NCI-H2029 treated with DMSO at 0.1 percent for 48 hours (cell line): ENCODE results near the gene MAGOH.
A peak's percentile ranks its signal among the peaks of the same experiment; 100 is the strongest.
"Not testable (repeated sequence)": the region's sequence is repeated elsewhere in the genome, so short reads cannot be mapped to it uniquely, and the experiment has no call there.

ENCODE experiments used
- DNase-seq: peaks from one replicate; lab custom pipeline; 2025; lab: John Stamatoyannopoulos, UW

MAGOH gene

DNA sequence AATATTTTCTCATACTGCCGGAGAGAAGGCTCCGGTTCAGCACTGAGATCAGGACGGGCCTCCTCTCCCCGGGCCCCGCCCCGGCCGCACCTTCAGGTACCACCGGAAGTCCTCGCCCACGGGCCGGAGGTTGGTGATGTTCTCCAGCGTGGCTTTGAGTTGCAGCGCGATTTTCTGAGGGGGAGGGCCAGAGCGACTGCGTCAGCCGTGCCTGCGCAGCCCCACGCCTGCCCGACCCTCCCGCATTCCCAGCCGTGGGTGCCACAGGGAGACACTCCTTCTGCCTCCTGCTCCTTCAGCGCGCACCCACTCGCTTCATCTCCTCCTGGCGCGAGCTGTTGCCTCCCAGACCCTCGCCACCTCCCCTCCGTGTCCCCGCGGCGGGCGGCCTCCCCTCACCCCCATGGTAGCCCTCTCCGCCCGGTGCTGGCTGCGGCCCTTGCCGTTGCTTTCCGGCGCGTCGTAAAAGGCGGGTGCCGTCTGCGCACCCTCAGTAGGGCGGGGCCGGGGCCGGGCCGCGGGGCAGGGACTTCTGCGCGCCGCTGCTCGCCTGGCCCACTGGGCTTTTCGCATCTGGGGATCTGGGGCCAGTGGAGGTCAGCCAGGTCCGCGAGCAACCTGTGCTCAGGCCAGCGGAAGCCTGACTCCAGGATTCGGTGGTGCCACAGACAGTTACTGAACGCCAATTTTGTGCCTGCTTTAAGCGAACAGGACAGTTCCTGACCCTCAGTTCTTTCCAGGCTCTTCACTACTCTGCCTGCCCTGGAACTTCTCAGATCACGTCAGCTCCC, 18.0 kb downstream of the MAGOH start, which contains the start of gene CZIB:
Gene CZIB, minus strand, starts transcription at position 464 of the 791 bp plus-strand sequence. Its CDS starts 59 bp downstream, at position 405.
- DNase-seq, result peak; percentile 93

DNA sequence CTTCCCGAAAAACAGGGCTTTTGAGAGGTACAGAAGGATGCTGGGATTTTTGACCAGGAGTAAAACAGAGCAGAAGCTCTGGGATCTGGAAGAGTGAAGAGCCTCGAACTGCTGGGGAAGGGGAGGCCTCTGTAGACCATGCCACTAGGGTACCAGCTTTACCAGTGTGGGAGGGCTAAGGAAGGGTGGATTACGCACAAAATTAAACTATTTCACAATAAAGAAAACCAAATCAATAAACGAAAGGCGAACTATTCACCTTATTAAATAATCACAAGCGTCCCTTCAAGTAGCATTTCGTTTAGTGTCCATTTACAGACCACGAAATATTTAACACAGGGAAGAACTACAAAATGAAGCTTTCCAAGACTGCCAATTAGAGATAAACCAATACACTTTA, 18.6 kb downstream of the MAGOH start:
- no peak for DNase-seq

- no peak for DNase-seq
These were observed 20.1 kb downstream of the MAGOH start for GRCh38 chr1:53218201-53218600.

GRCh38 chr1:53214376-53214940, 23.9 kb downstream of the MAGOH start:
- DNase-seq, result no peak

GRCh38 chr1:53210954-53211353, 27.4 kb downstream of the MAGOH start:
- no peak for DNase-seq

GRCh38 chr1:53210352-53210751, 28.0 kb downstream of the MAGOH start:
- no peak for DNase-seq

GRCh38 chr1:53207726-53208125, 30.6 kb downstream of the MAGOH start:
- DNase-seq, result no peak

GRCh38 chr1:53206735-53207379, 31.5 kb downstream of the MAGOH start:
- DNase-seq, result no peak

DNA sequence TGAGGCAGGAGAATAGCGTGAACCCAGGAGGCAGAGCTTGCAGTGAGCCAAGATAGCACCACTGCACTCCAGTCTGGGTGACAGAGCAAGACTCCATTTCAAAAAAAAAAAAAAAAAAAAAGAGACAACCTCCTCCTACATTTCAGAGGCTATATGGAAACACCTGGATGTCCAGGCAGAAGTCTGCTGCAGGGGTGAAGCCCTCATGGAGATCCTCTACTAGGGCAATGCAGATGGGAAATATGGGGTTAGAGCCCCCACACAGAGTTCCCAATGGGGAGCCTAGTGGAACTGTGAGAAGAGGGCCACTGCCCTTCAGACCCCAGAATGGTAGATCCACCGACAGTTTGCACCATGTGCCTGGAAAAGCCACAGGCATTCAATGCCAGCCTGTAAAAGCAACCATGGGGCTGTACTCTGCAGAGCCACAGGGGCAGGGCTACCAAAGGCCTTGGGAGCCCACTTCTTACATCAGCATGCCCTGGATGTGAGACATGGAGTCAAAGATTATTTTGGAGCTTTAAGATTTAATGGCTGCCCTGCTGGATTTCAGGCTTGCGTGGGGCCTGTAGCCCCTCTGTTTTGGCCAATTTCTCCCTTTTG, 32.1 kb downstream of the MAGOH start:
- DNase-seq, result not testable (repeated sequence)

GRCh38 chr1:53205496-53205895, 32.8 kb downstream of the MAGOH start:
- DNase-seq, result not testable (repeated sequence)

GRCh38 chr1:53203466-53203865, 34.9 kb downstream of the MAGOH start:
- DNase-seq, result no peak

GRCh38 chr1:53198241-53198651, 40.1 kb downstream of the MAGOH start:
- no peak for DNase-seq

- DNase-seq, result no peak
These were observed 40.8 kb downstream of the MAGOH start for GRCh38 chr1:53197291-53198200.

DNA sequence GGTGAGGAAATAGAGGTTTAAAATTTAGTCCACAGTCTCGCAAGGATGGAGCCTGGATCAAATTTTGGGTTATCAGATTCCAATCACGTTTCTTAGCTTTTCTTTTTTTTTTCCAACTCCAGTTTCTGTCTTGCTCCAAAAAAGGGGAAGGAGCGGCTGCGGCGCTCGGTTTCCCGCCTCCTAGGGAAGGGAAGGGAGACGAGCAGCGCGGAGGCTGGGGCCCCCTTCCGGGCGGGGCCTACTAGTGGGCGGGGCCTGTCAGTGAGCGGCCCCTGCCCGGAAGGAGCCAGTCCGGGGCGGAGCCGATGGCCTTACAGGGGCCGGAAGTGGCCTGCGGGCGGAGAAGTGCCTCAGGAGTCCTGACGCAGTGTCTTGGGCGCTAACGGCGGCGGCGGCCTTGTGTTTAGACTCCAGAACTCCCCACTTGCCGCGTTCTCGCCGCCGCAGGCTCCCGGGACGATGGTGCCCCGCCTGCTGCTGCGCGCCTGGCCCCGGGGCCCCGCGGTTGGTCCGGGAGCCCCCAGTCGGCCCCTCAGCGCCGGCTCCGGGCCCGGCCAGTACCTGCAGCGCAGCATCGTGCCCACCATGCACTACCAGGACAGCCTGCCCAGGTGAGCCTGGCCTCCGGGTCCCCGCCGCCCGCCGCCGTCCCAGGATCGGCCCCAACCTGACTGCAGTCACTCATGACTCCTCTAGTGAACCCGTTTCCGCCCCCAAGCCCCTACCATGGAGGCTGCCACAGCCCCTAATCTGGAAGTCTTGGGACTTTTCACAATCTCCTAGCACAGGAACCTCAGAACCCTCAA, 41.6 kb downstream of the MAGOH start, which contains the start of gene CPT2:
Gene CPT2, plus strand, starts transcription at position 340 of the 806 bp plus-strand sequence. Its CDS starts 120 bp downstream, at position 460.
- peak; percentile 85 for DNase-seq

DNA sequence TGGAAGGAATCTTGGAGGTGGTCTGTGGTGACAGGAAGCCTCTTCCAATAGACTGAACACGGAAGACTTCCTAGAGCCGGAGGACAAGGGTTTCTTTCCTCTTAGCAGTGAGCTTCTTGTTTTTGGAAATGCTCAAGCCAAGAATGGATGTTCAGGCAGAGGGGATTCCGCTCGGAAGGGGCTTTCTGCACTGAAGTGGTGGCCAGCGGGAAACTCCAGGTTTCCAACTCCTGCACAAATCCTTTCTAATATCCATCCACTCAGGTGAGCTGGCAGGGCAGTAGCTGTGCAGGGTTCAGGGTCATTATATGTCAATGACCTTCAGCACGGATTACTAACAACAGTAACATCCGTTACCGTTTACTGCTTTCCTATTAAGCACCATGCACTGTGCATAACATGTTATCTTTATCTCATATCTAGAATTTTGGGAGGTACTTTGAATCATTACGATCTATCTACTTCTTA, 42.3 kb downstream of the MAGOH start:
- peak; percentile 78 for DNase-seq

DNA sequence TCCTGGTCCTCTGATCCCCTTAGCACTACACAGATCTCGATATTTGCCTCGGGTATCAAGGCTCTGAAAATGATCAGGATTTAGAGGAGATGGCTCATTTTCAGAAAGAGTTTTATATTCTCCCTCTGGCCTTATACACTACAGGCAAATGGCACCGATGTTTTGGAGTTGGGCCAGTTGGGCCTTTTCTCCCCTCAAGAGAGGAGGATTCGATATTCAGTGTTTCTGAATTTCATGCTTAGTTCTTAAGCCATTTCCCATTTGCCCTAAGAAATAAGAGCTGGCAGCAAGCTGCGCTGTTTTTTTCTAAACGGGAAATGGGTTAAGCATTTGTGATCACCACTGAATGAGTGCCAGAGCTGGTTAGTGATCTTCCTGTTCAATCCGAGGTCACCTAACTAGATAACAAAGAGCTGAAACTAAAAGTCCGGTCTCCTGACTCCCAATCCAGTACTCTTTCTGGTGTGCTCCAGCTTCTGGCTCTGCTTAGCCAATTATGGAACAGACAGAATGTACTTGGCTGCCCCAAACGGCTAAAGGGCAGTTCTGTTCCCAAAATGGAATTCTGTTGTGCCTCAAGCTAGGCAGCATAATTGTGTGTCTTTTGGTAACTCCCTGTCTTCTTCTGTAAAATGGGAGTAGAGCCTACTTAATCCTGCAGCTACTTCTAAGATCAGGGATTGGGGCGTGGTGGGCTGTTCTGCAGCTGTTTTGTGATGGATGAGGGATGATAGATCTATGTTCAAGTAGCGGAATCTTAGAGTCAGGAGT, 42.9 kb downstream of the MAGOH start:
- no peak for DNase-seq

DNA sequence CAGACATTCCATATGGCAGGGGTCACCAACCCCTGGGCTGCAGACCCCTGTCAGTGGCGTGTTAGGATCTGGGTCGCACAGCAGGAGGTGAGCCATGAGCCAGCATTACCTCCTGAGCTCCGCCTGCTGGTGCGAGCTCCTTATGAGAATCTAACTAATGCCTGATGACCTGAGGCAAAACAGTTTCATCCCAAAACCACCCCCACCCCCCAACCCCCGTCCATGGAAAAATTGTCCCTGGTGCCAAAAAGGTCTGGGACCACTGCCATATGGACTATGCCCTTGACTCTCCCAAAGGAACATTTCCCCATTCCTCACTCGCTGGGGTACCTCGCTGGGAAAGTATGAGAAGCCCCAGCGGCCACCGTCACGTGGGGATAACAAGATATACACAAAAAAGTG, 48.1 kb downstream of the MAGOH start:
- DNase-seq, result no peak

DNA sequence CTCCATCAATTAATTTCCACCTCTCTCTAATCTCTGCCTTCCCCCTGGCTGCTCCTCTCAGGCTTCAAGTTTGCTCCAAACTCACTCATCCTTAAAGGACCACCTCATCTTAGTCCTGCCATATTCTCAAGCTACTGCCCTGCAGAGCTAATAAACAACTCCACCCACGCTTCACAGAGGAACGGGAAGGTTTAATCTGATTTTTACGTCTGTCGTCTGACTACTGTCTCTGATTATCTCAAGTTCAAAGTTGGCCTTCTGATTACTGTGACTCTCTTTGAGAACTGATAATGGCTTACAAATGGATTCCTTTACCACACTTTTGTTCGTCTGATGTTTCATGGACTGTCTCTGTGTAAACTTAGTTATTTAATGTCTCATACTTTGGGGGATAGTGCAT, 49.3 kb downstream of the MAGOH start:
- no peak for DNase-seq

DNA sequence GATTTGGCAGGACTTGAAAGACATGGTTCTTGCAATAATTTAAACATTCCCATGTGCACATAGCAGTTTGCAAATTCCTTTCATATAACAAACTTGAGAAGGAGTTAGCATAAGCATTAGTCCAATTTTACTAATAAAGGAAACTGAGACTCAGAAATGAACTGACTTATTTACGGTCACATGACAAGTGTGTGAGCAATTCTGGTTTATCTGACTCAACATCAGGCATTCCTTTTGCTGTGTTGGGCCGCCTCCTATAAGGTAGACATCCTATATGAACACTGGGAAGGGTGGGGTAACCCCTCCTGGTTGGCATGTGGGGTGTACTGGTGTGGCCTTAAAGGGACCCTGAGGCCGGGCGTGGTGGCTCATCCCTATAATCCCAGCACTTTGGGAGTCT, 50.2 kb downstream of the MAGOH start:
- no peak for DNase-seq

- no peak for DNase-seq
These were observed 50.9 kb downstream of the MAGOH start for GRCh38 chr1:53187401-53187800.
